Osteoblast (primary cell): Measurements from ENCODE around the gene SEMA4F. TPM values are rescaled to one million over a fixed set of nuclear protein-coding genes. Genes with fewer than 3 reads are reported as not detected.

Experiments used
- DNase-seq: peaks from one replicate; pipeline ENCODE4 v3.0.0; 2011; ENCODE audit warnings: low spot score, mixed read lengths; ENCODE audit not compliant: insufficient read length; ENCODE audit errors: missing footprints
- H2AFZ ChIP-seq: 2 replicates; pipeline ENCODE4 v1.6.0; 2011; ENCODE audit warnings: mild to moderate bottlenecking, low read length
- H3K27ac ChIP-seq: 2 replicates; pipeline ENCODE4 v1.5.1; 2011; ENCODE audit warnings: mild to moderate bottlenecking, low read depth, low read length, moderate library complexity
- H3K27me3 ChIP-seq: 2 replicates; pipeline ENCODE4 v1.6.0; 2012; ENCODE audit warnings: mild to moderate bottlenecking, control low read depth, inconsistent platforms, low read length, moderate library complexity; ENCODE audit not compliant: insufficient read depth
- H3K36me3 ChIP-seq: 2 replicates; pipeline ENCODE4 v1.5.1; 2011; ENCODE audit warnings: mild to moderate bottlenecking, low read length, control low read depth, moderate library complexity; ENCODE audit not compliant: insufficient read depth
- H3K4me1 ChIP-seq: 2 replicates; pipeline ENCODE4 v1.5.1; 2011; ENCODE audit warnings: mild to moderate bottlenecking, low read length, control low read depth, moderate library complexity; ENCODE audit not compliant: insufficient read depth
- H3K4me2 ChIP-seq: 2 replicates; pipeline ENCODE4 v1.6.0; 2011; ENCODE audit warnings: mild to moderate bottlenecking, low read length; ENCODE audit not compliant: insufficient read depth
- H3K4me3 ChIP-seq: fragments of 200-600 bp; sonication (generic); 3 replicates; pipeline ENCODE4 v1.5.1; 2012; ENCODE audit warnings: mild to moderate bottlenecking, low read length, inconsistent platforms; ENCODE audit not compliant: insufficient read depth
- H3K79me2 ChIP-seq: 2 replicates; pipeline ENCODE4 v1.6.0; 2012; ENCODE audit warnings: mild to moderate bottlenecking, low read length, control low read depth, inconsistent platforms; ENCODE audit not compliant: insufficient read depth
- H3K9me3 ChIP-seq: 2 replicates; pipeline ENCODE4 v1.5.1; 2011; ENCODE audit warnings: low read depth, low read length, control low read depth
- H4K20me1 ChIP-seq: 2 replicates; pipeline ENCODE4 v1.6.0; 2012; ENCODE audit warnings: mild to moderate bottlenecking, low read length, control low read depth; ENCODE audit not compliant: insufficient read depth
- total RNA-seq: library from RNA; depleted of rRNA; stranded (reverse); fragments of >200 nt; gene quantifications from 2 replicates; pipeline ENCODE4 v1.2.3, GENCODE V29; 2012
- TF ChIP-seq, protein P1 (sequence below): IDR thresholded peaks from 2 replicates; pipeline ENCODE4 v1.5.1; 2011; ENCODE audit warnings: mild to moderate bottlenecking, low read depth, low read length, moderate library complexity; ENCODE audit errors: extremely low read depth

The SEMA4F gene
- total RNA-seq, 1 donor, result 7.2 TPM

DNA sequence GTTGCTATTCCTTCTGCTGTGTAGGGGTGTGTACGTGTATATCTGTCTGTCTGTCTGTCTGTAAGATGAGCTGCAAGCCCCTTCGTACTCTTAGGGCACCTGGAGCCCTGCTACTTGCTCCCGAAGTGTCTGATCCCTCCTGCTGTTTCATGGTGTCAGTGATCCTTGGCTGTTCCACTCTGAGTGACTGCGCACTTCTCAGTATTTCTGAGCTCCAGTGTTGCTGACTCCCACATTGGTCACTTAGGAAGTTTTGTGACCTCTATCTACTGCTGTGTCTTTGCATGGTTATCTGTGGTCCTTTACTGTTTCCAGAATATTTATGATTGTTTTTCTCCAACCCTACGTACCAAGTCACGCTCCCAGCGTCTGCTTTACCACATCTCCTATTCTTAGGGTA, 16.2 kb downstream of the SEMA4F start:
- H3K9me3 ChIP-seq, result no peaks in the 10 kb centered on the region
- peaks cover 3% of the 10 kb centered on the region for H3K4me1 ChIP-seq
- no peak overlapping the region for H3K4me3 ChIP-seq
- no peaks in the 10 kb centered on the region for H3K79me2 ChIP-seq
- TF ChIP-seq, protein P1, sequence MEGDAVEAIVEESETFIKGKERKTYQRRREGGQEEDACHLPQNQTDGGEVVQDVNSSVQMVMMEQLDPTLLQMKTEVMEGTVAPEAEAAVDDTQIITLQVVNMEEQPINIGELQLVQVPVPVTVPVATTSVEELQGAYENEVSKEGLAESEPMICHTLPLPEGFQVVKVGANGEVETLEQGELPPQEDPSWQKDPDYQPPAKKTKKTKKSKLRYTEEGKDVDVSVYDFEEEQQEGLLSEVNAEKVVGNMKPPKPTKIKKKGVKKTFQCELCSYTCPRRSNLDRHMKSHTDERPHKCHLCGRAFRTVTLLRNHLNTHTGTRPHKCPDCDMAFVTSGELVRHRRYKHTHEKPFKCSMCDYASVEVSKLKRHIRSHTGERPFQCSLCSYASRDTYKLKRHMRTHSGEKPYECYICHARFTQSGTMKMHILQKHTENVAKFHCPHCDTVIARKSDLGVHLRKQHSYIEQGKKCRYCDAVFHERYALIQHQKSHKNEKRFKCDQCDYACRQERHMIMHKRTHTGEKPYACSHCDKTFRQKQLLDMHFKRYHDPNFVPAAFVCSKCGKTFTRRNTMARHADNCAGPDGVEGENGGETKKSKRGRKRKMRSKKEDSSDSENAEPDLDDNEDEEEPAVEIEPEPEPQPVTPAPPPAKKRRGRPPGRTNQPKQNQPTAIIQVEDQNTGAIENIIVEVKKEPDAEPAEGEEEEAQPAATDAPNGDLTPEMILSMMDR, result no peak
- H3K27ac ChIP-seq, result no peak overlapping the region
- H4K20me1 ChIP-seq, result no peaks in the 10 kb centered on the region
- H3K4me2 ChIP-seq, result no peak overlapping the region
- no peak overlapping the region for H2AFZ ChIP-seq
- H3K27me3 ChIP-seq, result no peaks in the 10 kb centered on the region
- H3K36me3 ChIP-seq, result peaks cover 2% of the 10 kb centered on the region
- no peak for DNase-seq

DNA sequence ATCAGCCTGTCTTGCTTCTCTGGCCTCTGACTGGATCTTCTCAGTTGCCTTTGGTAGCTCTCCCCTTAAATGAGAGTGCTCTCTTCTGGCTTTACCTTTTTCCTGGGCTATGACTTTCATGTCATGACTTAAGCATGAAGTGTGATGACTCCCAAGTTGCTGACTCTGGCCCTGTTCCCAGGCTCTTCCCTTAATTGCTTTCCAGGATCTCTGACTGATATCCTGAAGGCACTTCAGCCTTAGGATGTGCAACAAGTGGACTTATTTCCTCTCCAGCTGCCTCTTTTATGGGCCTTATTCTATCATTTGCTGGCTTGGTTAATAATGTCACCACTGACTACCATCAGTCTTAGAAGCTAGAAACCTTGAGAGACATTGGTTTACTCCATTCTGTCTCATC, 17.4 kb downstream of the SEMA4F start:
- Histone ChIP-seq H2AFZ (no peak overlapping the region), H3K9me3 (no peaks in the 10 kb centered on the region), H4K20me1 (no peaks in the 10 kb centered on the region), H3K4me3 (no peak overlapping the region), H3K27me3 (no peaks in the 10 kb centered on the region), H3K36me3 (peaks cover 10% of the 10 kb centered on the region), H3K4me1 (peaks cover 3% of the 10 kb centered on the region), H3K79me2 (no peaks in the 10 kb centered on the region), H3K4me2 (no peak overlapping the region), H3K27ac (no peak overlapping the region)
- TF ChIP-seq, protein P1, result no peak
- DNase-seq, result peak; percentile 69

DNA sequence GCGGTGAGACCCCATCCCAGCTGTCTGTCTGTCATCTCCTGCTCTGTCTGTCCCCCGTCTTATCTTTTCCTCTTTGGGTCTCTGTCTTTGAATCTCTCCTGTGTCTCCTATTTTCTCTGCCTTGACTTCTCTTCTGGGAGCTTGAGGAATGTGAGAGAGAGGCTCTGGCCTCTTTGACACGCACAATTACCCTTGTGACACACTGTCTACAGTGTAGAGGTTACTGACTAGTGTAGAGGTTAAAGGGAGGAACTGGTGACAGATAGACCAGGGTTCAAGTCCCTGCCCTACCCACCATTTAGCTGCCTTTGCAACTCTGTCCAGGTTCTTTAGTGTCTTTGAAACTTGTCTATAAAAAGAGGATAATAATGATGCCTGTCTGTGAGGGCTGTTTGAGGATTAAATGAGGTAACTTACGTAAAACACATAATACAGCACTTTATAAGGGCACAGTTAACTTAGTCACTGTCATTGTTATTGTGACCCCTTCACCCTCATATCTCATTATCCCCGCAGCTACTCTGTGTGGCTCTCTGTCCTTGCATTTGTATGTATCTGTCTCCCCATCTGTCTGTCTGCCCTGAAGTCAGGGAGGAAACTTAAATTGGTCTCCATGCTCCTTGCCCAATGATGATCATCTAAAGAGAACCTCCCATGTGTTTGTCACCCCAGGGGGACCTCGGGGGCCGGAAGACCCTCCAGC, 19.9 kb downstream of the SEMA4F start:
- peaks cover 3% of the 10 kb centered on the region for H3K4me1 ChIP-seq
- no peaks in the 10 kb centered on the region for H3K27me3 ChIP-seq
- H3K36me3 ChIP-seq, result peaks cover 10% of the 10 kb centered on the region
- H3K4me3 ChIP-seq, result no peak overlapping the region
- no peaks in the 10 kb centered on the region for H4K20me1 ChIP-seq
- TF ChIP-seq, protein P1, result no peak
- no peaks in the 10 kb centered on the region for H3K9me3 ChIP-seq
- H3K27ac ChIP-seq, result no peak overlapping the region
- no peaks in the 10 kb centered on the region for H3K79me2 ChIP-seq
- H3K4me2 ChIP-seq, result no peak overlapping the region
- no peak for DNase-seq
- H2AFZ ChIP-seq, result no peak overlapping the region

DNA sequence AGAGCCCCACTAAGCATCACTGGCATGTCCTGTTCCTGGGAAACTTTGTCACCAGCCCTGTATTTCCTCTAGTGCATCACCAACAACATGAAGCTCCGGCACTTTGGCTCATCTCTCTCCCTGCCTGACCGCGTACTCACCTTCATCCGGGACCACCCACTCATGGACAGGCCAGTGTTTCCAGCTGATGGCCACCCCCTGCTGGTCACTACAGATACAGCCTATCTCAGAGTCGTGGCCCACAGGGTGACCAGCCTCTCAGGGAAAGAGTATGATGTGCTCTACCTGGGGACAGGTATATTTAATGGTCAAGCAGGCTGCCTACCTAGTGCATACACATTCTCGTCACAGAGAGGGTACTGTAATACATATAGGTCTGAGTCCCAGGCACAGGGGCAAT, 21.0 kb downstream of the SEMA4F start:
- TF ChIP-seq, protein P1, result peak; percentile 31
- H3K9me3 ChIP-seq, result no peaks in the 10 kb centered on the region
- H3K4me2 ChIP-seq, result no peak overlapping the region

More for the DNA sequence above, 21.0 kb downstream of the SEMA4F start:
- H4K20me1 ChIP-seq, result no peaks in the 10 kb centered on the region
- H3K27me3 ChIP-seq, result no peaks in the 10 kb centered on the region
- DNase-seq, result no peak
- H3K36me3 ChIP-seq, result peaks cover 10% of the 10 kb centered on the region
- no peaks in the 10 kb centered on the region for H3K79me2 ChIP-seq
- no peak overlapping the region for H2AFZ ChIP-seq
- H3K27ac ChIP-seq, result no peak overlapping the region
- peaks cover 3% of the 10 kb centered on the region for H3K4me1 ChIP-seq
- H3K4me3 ChIP-seq, result no peak overlapping the region
